Breast epithelium (tissue), 3 donors: ENCODE data around the gene LRRC4C.

Source experiments
- POLR2A ChIP-seq: fragments of 450-650 bp; IDR thresholded peaks from one replicate; pipeline ENCODE4 v1.6.1; 2016; ENCODE audit warnings: antibody characterized with exemption, mild to moderate bottlenecking, moderate library complexity
- POLR2AphosphoS5 ChIP-seq, 3 donors: sonication (generic); formaldehyde crosslinking; IDR thresholded peaks; one replicate each; pipeline ENCODE4 v1.6.1; 2017; ENCODE audit warnings: antibody characterized with exemption in 3 of 3
- TF ChIP-seq, protein P1 (sequence below), 3 donors: fragments of 450-650 bp; IDR thresholded peaks; one replicate each; pipeline ENCODE4 v1.5.1; 2016 to 2017; ENCODE audit warnings: antibody characterized with exemption in 3 of 3, mild to moderate bottlenecking in 3 of 3, moderate library complexity in 3 of 3

DNA sequence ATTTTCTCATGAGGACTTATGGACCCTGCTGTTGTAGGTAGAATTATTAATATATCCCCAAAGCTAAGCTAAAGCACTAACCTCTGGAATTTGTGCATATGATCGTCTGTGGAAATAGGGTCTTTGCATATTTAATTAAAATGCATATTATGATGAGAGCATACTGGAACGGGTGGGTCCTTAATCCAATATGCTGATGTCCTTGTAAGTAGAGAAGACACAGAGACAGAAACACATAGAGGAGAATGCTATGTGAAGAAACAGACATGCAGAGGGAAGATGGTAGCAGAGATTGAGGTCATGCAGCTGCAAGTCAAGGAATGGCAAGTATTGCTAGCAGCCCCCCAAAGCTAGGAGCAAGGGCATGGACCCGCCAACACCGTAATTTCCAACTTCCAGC lies 439.2 kb downstream of the LRRC4C start:
- no peak for TF ChIP-seq POLR2A
- TF ChIP-seq, protein P1, sequence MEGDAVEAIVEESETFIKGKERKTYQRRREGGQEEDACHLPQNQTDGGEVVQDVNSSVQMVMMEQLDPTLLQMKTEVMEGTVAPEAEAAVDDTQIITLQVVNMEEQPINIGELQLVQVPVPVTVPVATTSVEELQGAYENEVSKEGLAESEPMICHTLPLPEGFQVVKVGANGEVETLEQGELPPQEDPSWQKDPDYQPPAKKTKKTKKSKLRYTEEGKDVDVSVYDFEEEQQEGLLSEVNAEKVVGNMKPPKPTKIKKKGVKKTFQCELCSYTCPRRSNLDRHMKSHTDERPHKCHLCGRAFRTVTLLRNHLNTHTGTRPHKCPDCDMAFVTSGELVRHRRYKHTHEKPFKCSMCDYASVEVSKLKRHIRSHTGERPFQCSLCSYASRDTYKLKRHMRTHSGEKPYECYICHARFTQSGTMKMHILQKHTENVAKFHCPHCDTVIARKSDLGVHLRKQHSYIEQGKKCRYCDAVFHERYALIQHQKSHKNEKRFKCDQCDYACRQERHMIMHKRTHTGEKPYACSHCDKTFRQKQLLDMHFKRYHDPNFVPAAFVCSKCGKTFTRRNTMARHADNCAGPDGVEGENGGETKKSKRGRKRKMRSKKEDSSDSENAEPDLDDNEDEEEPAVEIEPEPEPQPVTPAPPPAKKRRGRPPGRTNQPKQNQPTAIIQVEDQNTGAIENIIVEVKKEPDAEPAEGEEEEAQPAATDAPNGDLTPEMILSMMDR (IDR thresholded peaks at IDR 0.05) = no peak
- no peak for TF ChIP-seq POLR2AphosphoS5 (IDR thresholded peaks at IDR 0.05)
